ENCODE data around the gene SPATA20. TPM values are rescaled to one million over a fixed set of nuclear protein-coding genes. Genes with fewer than 3 reads are reported as not detected.

Gene SPATA20
- total and polyA plus RNA-seq, 2 donors from 2014 or later = 52.7 to 60.4 TPM

GRCh38 chr17:50573866-50574611 is 27.1 kb downstream of the SPATA20 start:
- Histone ChIP-seq H3K36me3 (ENCODE audit: control insufficient read depth in 2 of 3, insufficient read depth in 3 of 3, low read length in 3 of 3) (peaks cover 0 to 2% (median 0%) of the 10 kb centered on the region in 3 donors), H3K4me1 (ENCODE audit: control insufficient read depth in 2 of 3, insufficient read depth in 2 of 3, low read depth in 1 of 3, low read length in 3 of 3) (no peaks in the 10 kb centered on the region), H3K9me3 (ENCODE audit: control insufficient read depth in 2 of 3, insufficient read depth in 1 of 3, low read length in 3 of 3) (no peaks in the 10 kb centered on the region), H3K4me3 (ENCODE audit: low read length in 3 of 3) (no peak overlapping the region), H3K9ac (ENCODE audit: low read length in 3 of 3) (no peak overlapping the region), H3K27ac (ENCODE audit: low read depth in 2 of 2, low read length in 2 of 2) (no peak overlapping the region), H3K27me3 (ENCODE audit: control insufficient read depth, insufficient read depth, low read length) (no peaks in the 10 kb centered on the region)
- no peak for TF ChIP-seq CTCF (IDR thresholded peaks at IDR 0.05; ENCODE audit: borderline replicate concordance, extremely low read depth, insufficient read depth)
- DNase-seq = no peak
- FAIRE-seq = no peak
- intact Hi-C loops (cut with DNase I) = no loop called here

GRCh38 chr17:50575581-50576210 is 28.7 kb downstream of the SPATA20 start:
- Histone ChIP-seq H3K27me3 (ENCODE audit: control insufficient read depth, insufficient read depth, low read length) (no peaks in the 10 kb centered on the region), H3K9me3 (ENCODE audit: control insufficient read depth in 2 of 3, insufficient read depth in 1 of 3, low read length in 3 of 3) (no peaks in the 10 kb centered on the region), H3K9ac (ENCODE audit: low read length in 3 of 3) (no peak overlapping the region), H3K27ac (ENCODE audit: low read depth in 2 of 2, low read length in 2 of 2) (no peak overlapping the region), H3K4me1 (ENCODE audit: control insufficient read depth in 2 of 3, insufficient read depth in 2 of 3, low read depth in 1 of 3, low read length in 3 of 3) (no peaks in the 10 kb centered on the region), H3K36me3 (ENCODE audit: control insufficient read depth in 2 of 3, insufficient read depth in 3 of 3, low read length in 3 of 3) (peaks cover 0 to 2% (median 0%) of the 10 kb centered on the region in 3 donors), H3K4me3 (ENCODE audit: low read length in 3 of 3) (no peak overlapping the region)
- no peak for FAIRE-seq
- TF ChIP-seq CTCF (IDR thresholded peaks at IDR 0.05; ENCODE audit: borderline replicate concordance, extremely low read depth, insufficient read depth) = no peak
- DNase-seq = no peak
- intact Hi-C loops (cut with DNase I) = no loop called here

DNA sequence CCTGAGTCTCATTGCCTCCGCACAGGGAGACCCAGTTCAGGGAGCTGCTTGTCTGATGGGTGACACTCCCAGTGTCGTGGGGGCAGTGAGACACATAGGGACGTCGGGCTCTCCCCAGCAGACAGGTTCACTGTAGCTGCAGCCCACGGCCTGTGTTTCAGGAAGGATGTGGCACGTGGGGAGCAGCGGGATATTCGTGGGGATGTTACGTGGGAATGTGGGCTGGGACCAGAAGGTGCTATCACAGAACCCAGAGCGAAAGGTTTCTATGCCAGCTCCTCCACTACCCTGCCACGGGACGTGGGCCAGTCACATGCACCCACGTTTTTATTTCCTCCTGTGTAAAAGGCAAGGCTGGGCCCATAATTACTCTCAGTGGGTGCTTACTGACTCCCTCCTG is 29.9 kb downstream of the SPATA20 start:
- H3K27me3 ChIP-seq (ENCODE audit: control insufficient read depth, insufficient read depth, low read length) = no peaks in the 10 kb centered on the region
- TF ChIP-seq CTCF (IDR thresholded peaks at IDR 0.05; ENCODE audit: borderline replicate concordance, extremely low read depth, insufficient read depth) = no peak
- no peak for DNase-seq
- no peak overlapping the region for H3K9ac ChIP-seq (ENCODE audit: low read length in 3 of 3)
- no peaks in the 10 kb centered on the region for H3K9me3 ChIP-seq (ENCODE audit: control insufficient read depth in 2 of 3, insufficient read depth in 1 of 3, low read length in 3 of 3)
- no peak overlapping the region for H3K27ac ChIP-seq (ENCODE audit: low read depth in 2 of 2, low read length in 2 of 2)
- intact Hi-C loops (cut with DNase I) = no loop called here
- no peak overlapping the region for H3K4me3 ChIP-seq (ENCODE audit: low read length in 3 of 3)
- no peak for FAIRE-seq
- H3K4me1 ChIP-seq (ENCODE audit: control insufficient read depth in 2 of 3, insufficient read depth in 2 of 3, low read depth in 1 of 3, low read length in 3 of 3) = no peaks in the 10 kb centered on the region
- H3K36me3 ChIP-seq (ENCODE audit: control insufficient read depth in 2 of 3, insufficient read depth in 3 of 3, low read length in 3 of 3) = peaks cover 0 to 2% (median 0%) of the 10 kb centered on the region in 3 donors
